Smooth muscle cell (in vitro differentiated cells): ENCODE data around the gene CTU2. TPM values are rescaled to one million over a fixed set of nuclear protein-coding genes. Genes with fewer than 3 reads are reported as not detected.

ENCODE experiments used
- DNase-seq: peaks from one replicate; lab custom pipeline; 2025; ENCODE audit not compliant: unreplicated experiment; lab: John Stamatoyannopoulos, UW
- H2AFZ ChIP-seq: fragments of 200-600 bp; sonication (generic); 2 replicates; pipeline ENCODE4 v1.6.0; 2016; ENCODE audit warnings: antibody characterized with exemption, low read depth, mild to moderate bottlenecking
- H3F3A ChIP-seq: fragments of 200-600 bp; sonication (generic); 2 replicates; pipeline ENCODE4 v1.6.0; 2017; ENCODE audit warnings: antibody characterized with exemption, low read depth
- H3K27ac ChIP-seq: fragments of 200-600 bp; sonication (generic); 2 replicates; pipeline ENCODE4 v1.5.1; 2016; ENCODE audit warnings: low read depth, mild to moderate bottlenecking
- H3K27me3 ChIP-seq: fragments of 200-600 bp; sonication (generic); 2 replicates; pipeline ENCODE4 v1.6.1; 2016; ENCODE audit warnings: low read depth, mild to moderate bottlenecking
- H3K36me3 ChIP-seq: fragments of 200-600 bp; sonication (generic); 2 replicates; pipeline ENCODE4 v1.5.1; 2016; ENCODE audit warnings: low read depth
- H3K4me1 ChIP-seq: fragments of 200-600 bp; sonication (generic); 2 replicates; pipeline ENCODE4 v1.5.1; 2016; ENCODE audit warnings: low read depth
- H3K4me2 ChIP-seq: fragments of 200-600 bp; sonication (generic); 2 replicates; pipeline ENCODE4 v1.6.0; 2016; ENCODE audit warnings: mild to moderate bottlenecking
- H3K4me3 ChIP-seq: fragments of 200-600 bp; sonication (generic); 2 replicates; pipeline ENCODE4 v1.5.1; 2016; ENCODE audit warnings: mild to moderate bottlenecking
- H3K79me2 ChIP-seq: fragments of 200-600 bp; sonication (generic); 2 replicates; pipeline ENCODE4 v1.6.0; 2016; ENCODE audit warnings: low read depth, mild to moderate bottlenecking
- H3K9ac ChIP-seq: fragments of 200-600 bp; sonication (generic); 2 replicates; pipeline ENCODE4 v1.6.0; 2016; ENCODE audit warnings: low read depth
- H3K9me3 ChIP-seq: fragments of 200-600 bp; sonication (generic); replicated peaks from 2 replicates; pipeline ENCODE4 v1.5.1; 2016; ENCODE audit warnings: low read depth
- H4K20me1 ChIP-seq: fragments of 200-600 bp; sonication (generic); 2 replicates; pipeline ENCODE4 v1.6.0; 2016; ENCODE audit warnings: low read depth
- CTCF ChIP-seq: fragments of 200-600 bp; sonication (generic); IDR thresholded peaks from 2 replicates; pipeline ENCODE4 v1.5.1; 2017; ENCODE audit warnings: borderline replicate concordance, mild to moderate bottlenecking, antibody characterized with exemption; ENCODE audit not compliant: insufficient read depth, poor library complexity, severe bottlenecking
- WGBS: methylation state at CpG from one replicate; pipeline ENCODE4 v1.1.7; 2016; ENCODE audit warnings: low lambda C conversion rate; 5-methylcytosine and 5-hydroxymethylcytosine counted together
- polyA plus RNA-seq: library from polyadenylated mRNA; unstranded; fragments of >200 nt; fragmentation: Nextera tagmentation; extraction: Ambion mirVana; gene quantifications from 2 replicates; pipeline ENCODE4 v1.2.1, GENCODE V29; 2016
- total RNA-seq: library from RNA; depleted of rRNA; stranded (reverse); fragments of >200 nt; gene quantifications from 2 replicates; pipeline ENCODE4 v1.2.3, GENCODE V29; 2014

CTU2 gene
- total and polyA plus RNA-seq, 2 experiments from 2014 or later: 5.8 to 21.3 TPM

GRCh38 chr16:88685156-88686061 lies 20.9 kb upstream of the CTU2 start:
- Histone ChIP-seq H3F3A (no peaks in the 10 kb centered on the region), H3K4me3 (peak overlapping the region; percentile 67), H3K4me2 (peak overlapping the region; percentile 99), H3K36me3 (no peaks in the 10 kb centered on the region), H3K9me3 (no peaks in the 10 kb centered on the region), H3K9ac (no peak overlapping the region), H2AFZ (no peak overlapping the region), H4K20me1 (no peaks in the 10 kb centered on the region), H3K79me2 (no peaks in the 10 kb centered on the region), H3K27ac (no peak overlapping the region), H3K4me1 (peaks cover 14% of the 10 kb centered on the region), H3K27me3 (peaks cover 38% of the 10 kb centered on the region)
- DNase-seq: peak; percentile 9
- WGBS: 11% methylated on average over 32 of the region's 33 CpGs
- peak; percentile 67 for TF ChIP-seq CTCF

GRCh38 chr16:88686062-88686438 lies 20.3 kb upstream of the CTU2 start:
- no peaks in the 10 kb centered on the region for H3K9me3 ChIP-seq
- no peaks in the 10 kb centered on the region for H3K36me3 ChIP-seq
- 0% methylated on average over 9 of the region's 25 CpGs for WGBS
- peaks cover 14% of the 10 kb centered on the region for H3K4me1 ChIP-seq
- no peak overlapping the region for H3K9ac ChIP-seq
- peak overlapping the region; percentile 67 for H3K4me3 ChIP-seq
- TF ChIP-seq CTCF: no peak
- no peaks in the 10 kb centered on the region for H4K20me1 ChIP-seq
- DNase-seq: no peak
- H2AFZ ChIP-seq: peak overlapping the region; percentile 42
- H3K27ac ChIP-seq: no peak overlapping the region
- no peaks in the 10 kb centered on the region for H3F3A ChIP-seq
- peaks cover 38% of the 10 kb centered on the region for H3K27me3 ChIP-seq
- H3K4me2 ChIP-seq: peak overlapping the region; percentile 99
- no peaks in the 10 kb centered on the region for H3K79me2 ChIP-seq

- Histone ChIP-seq H3K4me1 (peaks cover 14% of the 10 kb centered on the region), H3K4me2 (peak within 1 kb of the TSS; percentile 99), H3K36me3 (no peaks in the 10 kb centered on the region), H3F3A (no peaks in the 10 kb centered on the region), H3K27ac (no peak within 1 kb of the TSS), H3K27me3 (peaks cover 38% of the 10 kb centered on the region), H2AFZ (peak within 1 kb of the TSS; percentile 42), H4K20me1 (no peaks in the 10 kb centered on the region), H3K4me3 (peak within 1 kb of the TSS; percentile 67), H3K79me2 (no peaks in the 10 kb centered on the region), H3K9ac (no peak within 1 kb of the TSS), H3K9me3 (no peaks in the 10 kb centered on the region)
- DNase-seq: peak; percentile 36
- TF ChIP-seq CTCF: no peak
- WGBS: 22% methylated on average over 30 of the region's 65 CpGs
These were observed 19.7 kb upstream of the CTU2 start, which contains the start of gene SNAI3 for GRCh38 chr16:88686439-88687253. Gene SNAI3 (minus strand): TSS chr16:88686507. CDS start chr16:88686406, 101 bp downstream.
